ENCODE data around the gene RPS6KA2.

The RPS6KA2 gene

DNA sequence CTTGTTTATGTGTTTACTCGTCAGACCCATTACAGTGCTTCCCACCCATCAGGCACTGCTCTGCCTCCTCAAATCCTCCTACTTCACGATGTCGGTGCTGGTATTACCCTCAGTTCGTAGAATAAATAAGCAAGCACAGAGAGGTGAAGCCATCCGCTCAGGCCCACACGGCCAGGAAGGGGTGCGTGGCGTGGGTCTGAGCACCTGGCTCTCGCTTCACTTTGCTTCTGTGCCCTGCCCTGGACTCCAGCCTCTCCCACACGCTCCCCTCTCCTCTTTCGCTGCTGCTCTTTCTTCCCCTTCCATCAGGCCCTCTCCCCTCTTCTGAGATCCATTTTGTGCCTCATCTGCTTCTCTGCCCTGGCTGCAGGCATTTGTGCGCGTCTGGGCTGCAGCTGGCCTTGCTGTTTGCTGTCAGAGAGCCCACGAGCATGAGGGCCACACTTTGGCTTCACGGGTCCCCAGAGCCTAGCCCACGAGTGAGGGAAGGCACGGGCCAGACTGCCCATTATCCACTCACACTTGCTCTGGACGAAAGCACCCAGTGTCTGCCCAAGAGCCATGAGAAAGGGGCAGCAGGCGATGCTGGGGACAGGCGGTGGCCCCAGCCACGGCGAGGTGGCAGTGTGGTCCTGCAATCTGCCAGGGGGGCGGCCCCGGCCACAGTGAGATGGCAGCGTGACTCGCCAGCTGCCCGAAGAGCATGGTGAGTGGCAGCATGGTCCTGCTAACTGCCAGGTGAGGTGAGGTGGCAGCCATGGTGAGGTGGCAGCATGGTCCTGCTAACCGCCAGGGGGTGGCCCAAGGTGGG is 148.1 kb downstream of the RPS6KA2 start:
- DNase-seq: no peak

DNA sequence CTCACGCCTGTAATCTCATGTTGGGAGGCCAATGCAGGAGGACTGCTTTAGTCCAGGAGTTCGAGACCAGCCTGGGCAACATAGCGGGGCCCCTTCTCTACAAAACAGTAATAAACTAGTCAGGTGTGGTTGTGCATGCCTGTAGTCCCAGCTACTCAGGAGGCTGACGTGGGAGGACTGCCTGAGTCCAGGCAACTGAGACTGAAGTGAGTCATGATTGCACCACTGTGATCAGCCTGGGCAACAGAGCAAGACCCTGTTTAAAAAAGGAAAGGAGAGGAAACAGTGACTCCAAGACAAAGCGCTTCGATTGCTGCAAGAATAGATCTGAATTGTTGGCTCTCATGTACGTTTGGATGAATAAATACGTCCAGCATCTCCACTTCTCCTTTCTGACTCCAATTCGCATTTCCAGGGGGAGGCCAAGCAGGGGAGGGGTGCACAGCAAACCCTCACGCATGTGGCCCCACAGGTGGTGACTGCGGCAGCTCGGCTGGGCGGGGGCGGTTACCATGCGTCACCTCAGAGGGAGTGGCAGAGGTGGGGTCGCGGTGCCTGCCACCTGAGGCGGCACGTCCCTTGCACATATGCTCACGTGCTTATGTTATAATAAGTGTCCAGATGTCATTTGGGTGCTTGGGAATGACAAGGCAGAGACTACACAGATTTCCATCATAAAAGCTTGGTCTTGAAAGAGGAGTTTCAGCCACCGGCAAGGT is 149.2 kb downstream of the RPS6KA2 start:
- no peak for DNase-seq

DNA sequence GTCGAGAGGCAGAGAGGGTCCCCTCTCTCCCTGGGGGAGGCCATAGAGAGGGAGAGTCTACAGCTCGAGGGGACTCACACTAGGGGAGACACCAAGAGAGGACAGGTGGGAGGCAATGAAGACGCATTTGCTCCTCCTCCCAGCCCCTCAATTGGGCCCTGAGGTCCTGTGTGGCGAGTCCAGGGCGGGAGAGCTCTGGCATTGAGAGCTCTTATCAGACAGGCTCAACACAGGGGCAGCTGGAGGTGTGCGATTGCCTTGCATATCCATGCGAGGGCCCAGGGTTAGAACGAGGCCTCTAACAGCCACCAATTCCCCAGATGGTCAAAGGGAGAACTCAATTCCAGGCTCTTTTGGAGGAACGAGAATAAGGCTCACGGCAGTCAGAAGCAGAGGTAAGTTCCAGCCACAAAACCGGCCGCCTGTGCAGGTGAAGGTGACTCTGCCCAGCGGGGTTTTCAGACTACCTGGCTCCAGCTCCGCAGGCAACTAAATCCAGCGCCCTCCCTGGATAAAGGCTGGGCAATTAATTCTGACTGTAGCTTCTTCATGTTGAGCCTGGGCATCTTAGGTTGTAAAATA is 150.3 kb downstream of the RPS6KA2 start:
- DNase-seq: no peak

DNA sequence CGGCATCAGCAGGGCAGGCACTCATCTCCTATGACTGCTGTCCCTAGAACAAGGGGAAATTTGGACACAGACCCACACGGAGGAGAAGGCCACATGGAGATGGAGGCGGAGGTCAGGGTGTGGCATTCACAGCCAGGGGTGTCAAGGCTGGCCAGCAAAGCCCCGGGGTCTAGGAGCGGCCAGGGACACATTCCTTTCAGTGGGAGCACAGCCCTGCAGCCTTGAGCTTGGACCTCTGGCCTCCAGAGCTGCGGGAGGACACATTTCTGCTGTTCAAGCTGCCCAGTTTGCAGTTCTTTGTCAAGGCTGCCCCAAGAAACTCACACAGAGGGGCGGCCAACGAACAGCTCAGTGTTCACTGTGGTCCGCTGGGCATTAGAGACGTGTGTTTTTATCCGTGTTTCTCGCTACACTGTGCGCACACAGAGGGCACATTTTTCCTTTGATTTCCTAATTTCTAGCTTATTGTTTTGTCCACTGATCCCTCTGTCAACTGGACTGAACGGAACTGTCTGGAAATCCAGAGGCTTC is 150.9 kb downstream of the RPS6KA2 start:
- no peak for DNase-seq

DNA sequence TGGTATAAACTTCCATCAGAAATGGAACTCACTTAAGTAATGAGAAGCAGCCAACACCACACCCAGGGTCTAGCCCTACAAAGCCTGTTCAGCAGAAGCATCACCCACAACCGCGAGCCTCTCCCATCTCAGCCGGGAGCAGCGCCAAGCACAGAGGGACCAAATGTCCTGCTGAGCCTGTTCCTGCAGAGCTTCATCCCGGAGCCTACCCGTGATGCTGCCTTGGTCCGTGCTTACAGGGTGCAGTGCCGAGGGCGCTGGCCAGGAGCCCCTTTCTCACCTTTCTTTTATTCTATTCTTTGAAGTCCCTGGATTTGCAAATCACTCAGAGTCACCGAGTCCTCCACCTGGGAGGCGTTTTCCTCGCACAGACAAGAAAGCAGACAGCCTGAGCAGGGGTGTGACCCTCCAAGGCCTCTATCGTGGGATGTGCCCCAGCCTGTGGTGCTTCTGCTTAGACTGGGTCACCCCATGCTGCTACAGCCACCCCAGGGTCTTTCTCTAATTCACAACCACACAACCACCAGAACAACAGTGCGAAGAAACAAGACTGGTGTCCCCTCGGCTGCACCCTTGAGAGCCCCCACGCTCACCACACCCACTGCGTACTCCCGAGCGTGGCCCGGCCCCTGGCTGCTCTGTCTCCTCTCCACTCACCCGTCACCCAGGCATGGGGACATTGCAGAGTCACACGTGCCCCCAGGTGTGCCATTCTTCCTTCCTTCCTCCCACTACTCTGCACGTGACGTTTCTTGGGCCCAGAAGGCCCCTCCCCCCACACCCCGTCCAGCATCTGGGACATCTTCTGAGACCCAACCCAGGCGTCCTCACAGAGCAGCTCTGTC is 152.1 kb downstream of the RPS6KA2 start:
- no peak for DNase-seq

DNA sequence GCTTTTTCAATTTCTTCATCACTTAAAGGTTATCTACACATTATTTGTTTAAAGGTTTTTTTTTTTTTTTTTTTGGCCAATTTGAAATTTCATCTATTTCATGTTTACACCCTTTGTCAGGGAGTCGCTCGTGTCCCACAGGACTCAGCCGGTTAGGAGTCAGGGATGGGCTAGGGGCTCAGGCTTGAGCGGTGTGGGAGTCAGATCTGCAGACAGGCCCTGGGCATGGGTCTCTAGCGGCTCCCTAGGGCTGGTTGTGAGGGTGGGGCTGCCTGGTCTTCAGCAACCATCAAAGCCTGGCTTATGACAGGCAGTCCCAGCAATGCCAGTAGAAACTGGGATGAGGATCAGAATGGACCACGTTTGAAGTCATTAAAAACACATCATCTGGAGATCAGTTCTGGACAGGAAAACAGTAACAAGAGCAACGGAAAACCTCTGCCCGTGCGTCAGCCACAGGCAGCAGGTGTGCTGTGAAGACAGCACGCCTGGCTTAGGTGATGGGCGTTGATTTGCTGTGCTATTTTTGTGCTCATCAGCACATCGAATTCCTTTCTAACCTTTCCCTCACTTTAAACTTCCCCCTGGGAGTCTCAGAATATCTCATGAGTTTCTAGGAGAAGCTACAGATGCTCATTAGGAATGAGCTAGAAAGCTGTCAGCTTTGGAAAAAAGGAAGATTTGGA is 153.0 kb downstream of the RPS6KA2 start:
- DNase-seq: no peak

DNA sequence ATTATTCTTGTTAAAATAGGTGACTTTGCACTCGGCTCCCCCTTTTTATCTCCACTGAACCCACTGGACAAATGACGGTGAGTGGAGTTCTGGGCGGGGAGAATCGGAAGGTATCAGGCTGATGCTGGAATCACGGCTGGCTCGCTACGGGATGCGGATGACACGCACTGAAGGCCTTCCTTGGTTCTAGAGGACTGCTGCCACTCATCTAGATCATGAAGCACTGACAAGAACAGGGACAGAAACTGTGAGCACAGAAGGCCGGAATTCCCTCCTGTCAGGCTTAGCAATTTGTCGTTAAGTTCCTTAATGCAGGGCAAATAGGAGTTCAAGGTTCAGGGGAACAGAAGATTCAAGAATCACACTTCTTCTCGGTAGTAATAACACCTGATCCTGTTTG is 154.4 kb downstream of the RPS6KA2 start:
- DNase-seq: no peak

DNA sequence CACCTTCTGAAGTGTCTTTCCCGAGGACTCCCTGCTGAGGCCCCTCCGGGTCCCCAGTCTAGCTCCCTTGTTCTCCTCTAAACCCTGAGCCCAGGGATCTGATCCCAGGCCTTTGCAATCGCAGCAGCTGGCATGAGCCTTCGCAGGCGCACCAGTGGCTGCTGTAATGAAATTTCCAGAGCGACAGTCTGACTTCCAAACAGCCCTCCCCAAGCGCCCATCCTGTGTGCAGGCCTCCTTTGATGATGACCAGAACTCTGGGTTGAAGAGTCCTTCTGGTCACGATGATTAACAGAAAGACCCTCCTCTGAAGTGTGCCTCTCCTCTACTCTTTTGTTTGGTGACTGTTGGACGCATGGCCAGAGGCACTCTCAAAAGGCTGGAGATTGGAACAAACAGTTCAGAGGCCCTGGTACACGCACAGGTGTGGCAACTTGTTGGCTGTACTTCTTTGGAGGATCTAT is 155.2 kb downstream of the RPS6KA2 start:
- DNase-seq: no peak

DNA sequence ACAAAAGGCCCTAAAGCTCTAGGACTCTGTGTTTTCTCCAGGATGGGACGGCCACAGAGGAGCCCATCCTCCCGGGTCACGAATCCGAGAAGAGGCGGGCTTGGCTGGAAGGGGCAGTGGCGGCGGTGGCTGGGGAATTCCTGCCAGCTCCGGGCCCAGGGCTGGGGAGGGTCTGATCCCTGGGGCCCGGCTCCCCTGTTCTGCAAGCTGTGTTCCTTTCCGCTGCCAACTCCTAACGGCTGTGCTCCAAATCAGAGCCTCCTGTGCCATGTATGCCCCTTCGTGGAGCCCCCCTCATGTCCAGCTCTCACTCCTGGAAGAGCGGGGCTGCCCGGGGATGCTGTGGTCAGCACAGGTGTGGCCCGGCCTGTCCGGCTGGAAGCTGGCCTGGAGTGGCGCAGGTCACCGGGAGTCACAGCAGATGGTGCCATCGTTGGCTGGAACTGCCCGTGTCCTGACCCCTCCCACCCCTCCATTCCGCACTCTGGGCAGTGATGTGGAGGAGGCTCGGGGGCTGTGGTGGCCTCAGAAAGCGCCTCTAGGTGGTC is 156.1 kb downstream of the RPS6KA2 start:
- DNase-seq: no peak

DNA sequence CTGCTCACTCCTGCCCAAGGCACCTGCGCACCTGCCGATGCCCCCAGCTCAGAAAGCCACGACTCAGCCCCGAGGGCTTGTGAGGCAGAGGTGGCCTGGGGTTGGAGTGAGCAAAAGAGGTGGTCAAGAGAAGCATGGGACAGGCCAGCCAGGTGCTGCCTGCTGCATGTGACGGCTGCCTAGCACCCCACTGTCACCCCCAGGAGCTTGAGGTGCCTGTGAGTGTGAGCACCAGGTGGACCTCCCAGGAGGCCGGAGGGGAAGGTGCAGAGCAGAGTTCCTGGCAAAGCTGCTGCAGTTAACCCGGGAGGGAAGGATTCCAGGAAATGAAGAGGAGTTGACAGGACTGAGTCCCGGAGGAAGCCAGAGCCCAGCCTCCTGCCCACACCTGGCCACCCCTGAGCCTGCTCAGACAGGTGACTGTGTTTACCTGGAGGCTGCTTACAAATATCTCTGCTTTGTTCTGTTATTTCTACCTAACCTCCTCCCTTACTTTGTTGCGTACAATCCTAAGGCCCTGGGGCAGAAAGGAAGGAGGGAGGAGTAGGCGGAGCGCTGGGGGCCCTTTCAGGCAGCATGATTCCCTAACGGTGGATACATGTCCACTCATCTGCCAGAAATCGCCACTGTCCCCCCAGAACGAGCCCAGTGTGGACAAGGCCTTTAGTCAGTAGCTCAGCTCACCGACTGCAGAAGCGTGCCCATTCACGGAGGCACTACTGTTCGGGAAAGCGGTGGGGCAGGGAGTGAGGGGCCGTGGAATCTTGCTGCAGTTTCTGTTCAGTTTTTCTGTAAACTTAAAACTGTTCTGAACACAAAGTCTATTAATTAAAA is 156.8 kb downstream of the RPS6KA2 start:
- DNase-seq: no peak

DNA sequence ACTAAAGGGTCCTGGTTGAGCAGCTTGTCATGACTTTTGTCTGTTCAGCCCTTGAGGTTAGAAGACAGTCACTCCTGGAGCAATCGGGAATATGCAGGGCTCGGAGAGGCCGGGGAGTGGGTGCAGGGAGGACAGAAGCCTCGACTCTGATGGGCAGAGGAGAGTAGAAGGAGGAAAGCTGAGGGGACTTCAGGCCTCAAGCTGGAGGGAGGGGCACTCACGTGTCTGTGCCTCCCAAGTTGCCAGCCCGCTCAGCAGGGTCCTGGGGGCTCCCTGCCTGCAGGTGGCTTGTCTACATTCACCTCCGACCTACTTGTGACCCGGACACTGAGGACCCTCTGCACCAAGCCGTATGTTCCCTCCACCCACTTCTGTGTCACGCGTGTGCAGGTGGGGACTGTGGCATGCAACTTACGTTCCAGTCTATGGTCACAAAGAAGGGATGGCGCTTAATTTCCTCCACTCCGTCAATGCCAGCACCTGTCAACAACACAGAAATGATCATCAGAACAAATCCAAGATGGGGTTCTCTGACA is 157.6 kb downstream of the RPS6KA2 start:
- DNase-seq: no peak

DNA sequence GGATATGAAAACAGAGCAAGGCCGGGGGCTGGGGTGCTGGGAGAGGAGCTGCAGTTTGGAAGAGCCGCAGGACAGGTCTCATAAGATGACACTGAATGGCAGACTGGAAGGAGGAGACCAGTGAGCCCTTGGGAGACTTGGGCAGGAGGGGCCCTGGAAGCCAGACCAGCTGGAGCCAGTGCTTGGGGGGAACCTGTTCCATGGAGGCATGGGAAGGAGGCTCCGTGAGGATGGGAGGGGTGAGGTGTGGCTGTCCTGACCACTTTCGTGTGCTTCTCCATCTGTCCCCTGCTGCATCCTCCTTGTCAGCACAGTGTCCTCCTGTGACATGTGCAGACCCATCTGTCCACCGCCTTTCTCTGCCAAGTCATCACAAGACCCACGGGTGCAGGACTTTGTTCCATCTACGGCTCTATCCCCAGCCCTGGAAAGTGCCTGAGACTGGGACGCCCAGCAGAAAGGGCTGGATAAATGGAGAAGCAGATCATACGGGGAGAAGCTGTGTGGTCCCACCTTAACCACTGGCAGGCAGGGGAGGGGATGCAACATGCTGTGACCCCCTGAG is 159.5 kb downstream of the RPS6KA2 start:
- DNase-seq: no peak

DNA sequence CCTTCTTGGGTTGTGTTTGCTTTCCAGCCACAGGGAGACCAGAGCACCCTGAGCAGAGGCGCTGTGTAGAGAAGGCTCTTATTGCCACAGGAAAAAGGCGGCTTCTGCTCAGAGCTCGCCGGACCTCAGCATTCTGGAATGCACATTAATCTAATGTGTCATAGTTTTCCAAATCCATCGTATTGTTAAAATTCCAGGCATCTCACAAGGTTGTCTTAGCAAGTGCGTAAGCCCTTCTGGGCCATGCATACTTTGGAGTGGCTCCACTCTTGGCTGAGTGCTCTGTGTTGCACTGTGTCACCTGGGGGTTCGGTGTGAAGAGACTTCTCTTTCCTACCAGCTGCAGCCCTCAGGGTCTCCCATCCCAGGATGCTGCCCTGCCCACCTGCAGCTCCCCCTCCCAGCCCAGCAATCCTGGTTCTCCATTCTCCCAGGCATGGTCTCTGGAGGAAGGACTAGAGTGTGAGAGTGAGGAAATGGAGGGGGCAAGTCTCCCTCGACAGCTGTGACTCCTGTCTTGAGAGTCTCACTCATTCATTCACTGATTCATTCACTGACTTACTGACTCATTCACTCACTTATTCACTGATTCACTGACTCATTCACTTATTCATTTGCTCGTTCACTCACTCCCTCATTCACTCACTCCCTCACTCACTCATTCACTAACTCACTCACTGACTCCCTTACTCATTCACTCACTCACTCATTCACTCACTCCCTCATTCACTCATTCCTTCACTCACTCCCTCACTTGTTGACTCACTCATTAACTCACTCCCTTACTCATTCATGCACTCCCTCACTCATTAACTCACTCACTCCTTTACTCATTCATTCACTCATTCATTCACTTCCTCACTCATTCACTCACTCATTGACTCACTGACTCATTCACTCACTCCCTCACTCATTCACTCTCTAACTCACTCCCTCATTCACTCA is 160.6 kb downstream of the RPS6KA2 start:
- no peak for DNase-seq

DNA sequence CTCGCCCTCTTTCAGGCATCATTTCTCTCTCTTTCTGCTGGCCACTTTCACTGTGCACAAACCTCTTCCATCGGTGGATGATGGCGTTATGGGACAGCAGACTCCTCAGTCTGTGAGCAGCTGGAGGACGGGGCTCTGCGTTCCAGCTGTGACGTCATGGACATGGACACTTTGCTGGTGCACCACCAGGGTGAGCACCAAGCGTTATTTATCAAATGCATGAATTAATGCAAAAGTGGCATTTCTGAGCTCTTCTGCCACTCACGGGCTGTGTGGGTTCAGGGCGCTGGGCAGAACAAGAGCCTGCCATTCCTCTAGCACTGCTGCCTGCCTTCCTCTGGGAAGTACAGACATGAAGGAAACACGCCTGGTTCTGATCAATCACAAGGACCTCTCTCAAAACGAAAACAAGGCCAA is 161.4 kb downstream of the RPS6KA2 start:
- DNase-seq: no peak

DNA sequence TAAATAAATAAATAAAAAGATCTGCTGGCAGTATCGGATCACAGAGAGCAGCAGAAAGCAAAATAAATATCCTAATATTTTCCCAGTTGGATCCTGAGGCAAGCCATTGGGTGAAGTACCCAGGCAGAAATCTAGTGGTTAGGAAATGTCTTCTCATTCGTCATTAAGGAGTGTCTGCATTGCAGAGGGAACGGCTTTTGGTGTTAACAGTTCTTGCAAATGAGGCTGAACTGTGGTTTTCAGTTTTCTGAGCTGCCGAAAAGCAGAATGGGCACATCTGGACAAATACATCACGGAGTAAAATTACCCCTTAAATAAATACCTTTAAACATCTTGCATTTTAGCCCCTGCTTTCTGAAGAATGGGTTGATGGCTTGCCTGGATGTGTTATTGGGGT is 162.1 kb downstream of the RPS6KA2 start:
- no peak for DNase-seq

DNA sequence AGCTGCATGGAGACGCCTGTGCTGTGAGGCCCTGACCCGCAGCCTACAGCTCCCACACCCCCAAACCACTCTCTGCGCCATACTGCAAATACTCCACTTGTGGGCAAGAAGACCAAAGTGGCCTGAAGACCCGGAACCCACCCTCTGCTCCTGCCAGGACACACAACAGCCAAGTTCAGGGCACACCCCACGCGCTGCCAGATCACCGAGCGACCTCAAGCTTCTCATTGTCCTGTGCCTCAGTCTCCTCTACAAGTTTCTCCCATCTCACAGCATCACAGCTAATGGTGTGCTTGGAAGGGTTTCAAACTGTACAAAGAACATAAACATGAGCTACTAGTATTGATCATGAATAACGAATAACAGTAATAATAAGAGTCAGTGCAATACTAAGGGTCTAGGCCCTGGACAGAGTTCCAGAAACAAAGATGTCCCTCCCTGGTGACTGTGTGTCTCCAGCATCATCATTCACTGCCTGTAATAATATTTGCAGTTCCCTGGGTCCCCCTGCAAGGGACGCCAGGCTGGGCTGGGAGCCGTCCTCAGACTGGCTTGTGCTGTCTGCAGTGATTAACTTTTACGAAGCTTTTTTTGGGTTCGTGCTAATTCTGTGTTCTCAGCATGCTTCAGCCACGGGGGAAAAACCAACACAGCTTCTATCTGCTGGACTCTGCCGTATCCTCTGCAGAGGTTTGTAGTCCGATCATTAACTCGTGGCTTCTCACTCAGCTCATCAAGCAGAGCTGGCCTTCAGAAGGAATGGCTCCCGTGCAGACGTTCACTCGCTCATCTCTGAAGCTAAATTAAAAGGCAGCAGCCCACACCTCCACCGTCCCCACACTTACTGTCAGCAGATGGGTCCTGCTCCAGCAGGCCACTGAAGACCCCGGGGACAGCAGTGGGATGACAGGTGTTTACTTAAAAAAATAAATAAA is 162.7 kb downstream of the RPS6KA2 start:
- DNase-seq: no peak

DNA sequence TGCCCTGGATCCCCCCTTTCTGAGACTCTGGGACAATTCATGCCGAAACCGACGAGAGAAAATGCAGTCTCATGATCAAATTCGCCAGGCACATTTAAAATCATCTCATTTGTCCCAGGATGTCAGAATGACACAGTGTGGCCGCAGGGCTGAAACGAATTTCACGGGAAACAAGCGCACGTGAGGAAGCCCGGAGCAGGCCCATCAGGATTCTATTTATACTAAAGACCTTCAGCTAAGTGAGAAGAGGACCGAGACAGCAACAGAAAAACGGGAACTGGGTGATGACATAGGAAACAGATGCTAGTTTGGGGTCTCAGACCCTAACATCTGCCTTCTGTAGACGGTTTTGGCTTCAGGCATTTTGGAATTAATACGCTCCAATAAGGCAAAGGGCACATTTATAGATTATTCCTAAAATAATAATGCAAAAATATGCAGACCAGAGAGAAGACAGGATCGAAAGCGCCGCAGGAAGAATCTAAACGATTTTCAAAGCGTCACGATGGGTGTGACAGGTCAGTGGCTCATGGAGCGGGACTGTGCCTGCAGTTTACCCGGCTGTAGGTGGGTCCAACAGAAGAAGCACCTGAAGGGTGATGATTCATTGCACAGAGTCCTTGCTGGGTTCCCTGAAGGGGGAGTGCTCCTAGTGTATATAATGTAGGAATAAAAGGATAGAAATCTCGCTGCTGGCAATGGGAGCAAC is 163.5 kb downstream of the RPS6KA2 start:
- no peak for DNase-seq

Data from CD4-positive, alpha-beta T cell treated with Interleukin-17A for 1 hour (primary cell).